Gastrocnemius medialis (tissue), 4 donors: ENCODE measurements around the gene ZBTB34.

ENCODE experiments used
- CTCF ChIP-seq, 5 experiments: fragments of 450-650 bp in 3 of 5; fragments of 200-600 bp in 2 of 5; sonication (generic) in 2 of 5; IDR thresholded peaks in 4 of 5; conservative IDR thresholded peaks in 1 of 5; 1 replicate in 4 of 5; 2 replicates in 1 of 5; pipeline ENCODE4 v1.5.1; 2016 to 2019; ENCODE audit warnings: antibody characterized with exemption in 5 of 5, mild to moderate bottlenecking in 3 of 5, moderate library complexity in 3 of 5
- POLR2A ChIP-seq, 2 donors: fragments of 450-650 bp; IDR thresholded peaks; one replicate each; pipeline ENCODE4 v1.6.1; 2017; ENCODE audit warnings: antibody characterized with exemption in 2 of 2, mild to moderate bottlenecking in 2 of 2, moderate library complexity in 2 of 2

- TF ChIP-seq CTCF (IDR thresholded peaks at IDR 0.05 in 4 of 5, conservative IDR thresholded peaks at IDR 0.05 in 1 of 5), result no peak
- no peak for TF ChIP-seq POLR2A (IDR thresholded peaks at IDR 0.05)
Observed at GRCh38 chr9:126854734-126855133, 5.7 kb upstream of the ZBTB34 start.
